HCT116 (cell line): ENCODE results near the gene TMC1. TPM values are rescaled to one million over a fixed set of nuclear protein-coding genes. Genes with fewer than 3 reads are reported as not detected.

ENCODE experiments used
- ATAC-seq: fragments of 200-7000 bp; cut with Tn5 transposase; 2 replicates; pipeline ENCODE4 v1.9.1; 2020; ENCODE audit warnings: mild to moderate bottlenecking, moderate library complexity
- BruUV-seq: library from RNA; stranded (reverse); fragments of 400-500 nt; replicated peaks from 2 replicates; lab custom pipeline; 2021; lab: Mats Ljungman, UMichigan
- CTCF ChIA-PET: fragments of 300-600 bp; sonication (Branson Sonifier 250); formaldehyde crosslinking; loops from one replicate; lab custom pipeline; 2021; ENCODE audit warnings: antibody characterized with exemption; lab: Charles Lee
- POLR2A ChIA-PET: fragments of 300-600, 350-600 bp; sonication (Branson Sonifier 250); formaldehyde crosslinking; loops from one replicate; lab custom pipeline; 2021; ENCODE audit warnings: antibody characterized with exemption; lab: Charles Lee
- RAD21 ChIA-PET, 2 experiments: fragments of 300-600 bp; sonication (Branson Sonifier 250); formaldehyde crosslinking; loops; one replicate each; lab custom pipeline; 2023; ENCODE audit warnings: low total read pairs in 2 of 2; ENCODE audit not compliant: uncharacterized antibody in 2 of 2, unreplicated experiment in 2 of 2, low non-redundant PET in 1 of 2; lab: Charles Lee
- DNase-seq: peaks from one replicate; pipeline ENCODE4 v3.0.0-alpha.2; 2010; ENCODE audit warnings: low read depth, low spot score
- H2AFZ ChIP-seq: fragments of 200-600 bp; shearing (Covaris generic), sonication (generic); 2 replicates; pipeline ENCODE4 v1.6.1; 2017; ENCODE audit warnings: low read depth, mixed run types, mixed read lengths, antibody characterized with exemption, low read length; ENCODE audit not compliant: poor library complexity, severe bottlenecking
- H3K27ac ChIP-seq: 2 replicates; pipeline ENCODE4 v1.5.1; 2012; ENCODE audit warnings: low read depth, low read length
- H3K27me3 ChIP-seq: fragments of 200-600 bp; sonication (generic); 2 replicates; pipeline ENCODE4 v1.6.1; 2016; ENCODE audit warnings: mixed run types, low read length, mixed read lengths; ENCODE audit not compliant: insufficient read depth
- H3K36me3 ChIP-seq, 2 experiments: fragments of 200-500 bp in 1 of 2; fragments of 200-600 bp in 1 of 2; sonication (Bioruptor generic) in 1 of 2; sonication (generic) in 1 of 2; 2 replicates each; pipeline versions ENCODE4 v1.5.1 to v1.6.1; 2014 to 2016; ENCODE audit warnings: low read length in 2 of 2, inconsistent platforms in 1 of 2, mixed read lengths in 1 of 2, mixed run types in 1 of 2; ENCODE audit not compliant: insufficient read depth in 2 of 2, control insufficient read depth in 1 of 2
- H3K4me1 ChIP-seq, 2 experiments: fragments of 200-600 bp in 1 of 2; sonication (generic) in 1 of 2; 2 replicates each; pipeline versions ENCODE4 v1.5.1 to v1.6.1; 2012 to 2017; ENCODE audit warnings: low read length in 2 of 2, inconsistent platforms in 1 of 2, mild to moderate bottlenecking in 1 of 2, mixed read lengths in 1 of 2, mixed run types in 1 of 2, moderate library complexity in 1 of 2; ENCODE audit not compliant: insufficient read depth in 2 of 2, control insufficient read depth in 1 of 2
- H3K4me2 ChIP-seq: fragments of 200-600 bp; sonication (generic); 2 replicates; pipeline ENCODE4 v1.6.1; 2017; ENCODE audit warnings: mixed run types, low read length, mixed read lengths
- H3K4me3 ChIP-seq, 2 experiments: fragments of 200-600 bp in 1 of 2; sonication (generic) in 1 of 2; replicated peaks in 1 of 2; 2 replicates each; pipeline ENCODE4 v1.5.1; 2011 to 2016; ENCODE audit warnings: low read length in 2 of 2, control low read depth in 1 of 2, low read depth in 1 of 2, mild to moderate bottlenecking in 1 of 2, mixed read lengths in 1 of 2, mixed run types in 1 of 2
- H3K79me2 ChIP-seq: fragments of 200-600 bp; sonication (generic); 2 replicates; pipeline ENCODE4 v1.6.1; 2017; ENCODE audit warnings: mild to moderate bottlenecking, mixed run types, low read length, moderate library complexity, mixed read lengths; ENCODE audit not compliant: insufficient read depth
- H3K9ac ChIP-seq: fragments of 200-600 bp; sonication (generic); 2 replicates; pipeline ENCODE4 v1.6.1; 2016; ENCODE audit warnings: low read length, mixed read lengths
- H3K9me2 ChIP-seq: fragments of 200-600 bp; sonication (generic), shearing (Covaris generic); 2 replicates; pipeline ENCODE4 v1.6.1; 2017; ENCODE audit warnings: mixed run types, mild to moderate bottlenecking, moderate library complexity; ENCODE audit not compliant: insufficient read depth
- H3K9me3 ChIP-seq, 2 experiments: fragments of 200-500 bp in 1 of 2; fragments of 200-600 bp in 1 of 2; sonication (Bioruptor generic) in 1 of 2; sonication (generic) in 1 of 2; 2 replicates each; pipeline ENCODE4 v1.6.1; 2014 to 2017; ENCODE audit warnings: low read length in 2 of 2, mixed read lengths in 2 of 2, inconsistent platforms in 1 of 2, low read depth in 1 of 2, mild to moderate bottlenecking in 1 of 2, mixed run types in 1 of 2, moderate library complexity in 1 of 2; ENCODE audit not compliant: control insufficient read depth in 1 of 2, insufficient read depth in 1 of 2
- H4K20me1 ChIP-seq: fragments of 200-600 bp; sonication (generic), shearing (Covaris generic); 2 replicates; pipeline ENCODE4 v1.6.1; 2017; ENCODE audit warnings: mixed run types, mild to moderate bottlenecking, moderate library complexity; ENCODE audit not compliant: insufficient read depth
- CBX3 ChIP-seq: IDR thresholded peaks from 2 replicates; pipeline ENCODE4 v1.6.1; 2012; ENCODE audit warnings: low read depth
- CEBPB ChIP-seq: IDR thresholded peaks from 2 replicates; pipeline ENCODE4 v1.6.1; 2012; ENCODE audit warnings: low read depth
- EGR1 ChIP-seq: IDR thresholded peaks from 2 replicates; pipeline ENCODE4 v1.6.1; 2012; ENCODE audit warnings: low read depth
- EZH2 ChIP-seq: fragments of 200-600 bp; sonication (generic); IDR thresholded peaks from 2 replicates; pipeline ENCODE4 v1.6.1; 2017; ENCODE audit warnings: antibody characterized with exemption, mixed run types
- EZH2phosphoT487 ChIP-seq: fragments of 200-600 bp; IDR thresholded peaks from 2 replicates; pipeline ENCODE4 v1.6.1; 2018; ENCODE audit warnings: antibody characterized with exemption, borderline replicate concordance
- JUND ChIP-seq: IDR thresholded peaks from 2 replicates; pipeline ENCODE4 v1.6.1; 2012
- POLR2A ChIP-seq: IDR thresholded peaks from 2 replicates; pipeline ENCODE4 v1.7.0; 2011; ENCODE audit warnings: borderline replicate concordance; ENCODE audit not compliant: insufficient read depth, insufficient read length; ENCODE audit errors: extremely low read depth
- POLR2AphosphoS5 ChIP-seq: IDR thresholded peaks from 2 replicates; pipeline ENCODE4 v1.6.1; 2011; ENCODE audit warnings: mild to moderate bottlenecking, low read depth, low read length, moderate library complexity
- RAD21 ChIP-seq: IDR thresholded peaks from 2 replicates; pipeline ENCODE4 v1.6.1; 2012; ENCODE audit warnings: low read depth, mild to moderate bottlenecking
- SP1 ChIP-seq: IDR thresholded peaks from 2 replicates; pipeline ENCODE4 v1.6.1; 2012; ENCODE audit warnings: low read depth
- SRF ChIP-seq: IDR thresholded peaks from 2 replicates; pipeline ENCODE4 v1.6.1; 2012; ENCODE audit warnings: low read depth
- TCF7L2 ChIP-seq: IDR thresholded peaks from 2 replicates; pipeline ENCODE4 v1.7.0; 2011; ENCODE audit warnings: borderline replicate concordance, inconsistent platforms; ENCODE audit not compliant: insufficient read depth, insufficient read length; ENCODE audit errors: extremely low read depth
- ZFX ChIP-seq: fragments of 450-650 bp; IDR thresholded peaks from 2 replicates; pipeline ENCODE4 v1.6.1; 2017
- ZNF274 ChIP-seq: fragments of 200-500 bp; sonication (Bioruptor generic); IDR thresholded peaks from 2 replicates; pipeline ENCODE4 v1.6.1; 2014; ENCODE audit warnings: mild to moderate bottlenecking, low read depth, low read length, inconsistent platforms
- intact Hi-C: fragments of 100-400 bp; cut with micrococcal nuclease; formaldehyde crosslinking; loops from 2 replicates; pipeline ENCODE4 v1.10.0; 2022
- total RNA-seq: library from RNA; stranded (reverse); gene quantifications from one replicate; pipeline ENCODE4 v1.2.1, GENCODE V29; 2021; ENCODE audit not compliant: unreplicated experiment
- TF ChIP-seq, protein P1 (sequence below), 3 experiments: fragments of 200-600 bp in 1 of 3; sonication (generic) in 1 of 3; IDR thresholded peaks in 2 of 3; conservative IDR thresholded peaks in 1 of 3; 2 replicates each; pipeline ENCODE4 v1.5.1; 2012 to 2017; ENCODE audit warnings: low read depth in 2 of 3, low read length in 2 of 3, antibody characterized with exemption in 1 of 3, borderline replicate concordance in 1 of 3, control low read depth in 1 of 3, mild to moderate bottlenecking in 1 of 3, mixed read lengths in 1 of 3, mixed run types in 1 of 3, moderate library complexity in 1 of 3; ENCODE audit not compliant: insufficient read depth in 1 of 3
- TF ChIP-seq, protein P2 (sequence below): IDR thresholded peaks from 2 replicates; pipeline ENCODE4 v1.6.1; 2012
- TF ChIP-seq, protein P3 (sequence below): IDR thresholded peaks from 2 replicates; pipeline ENCODE4 v1.6.1; 2012
- TF ChIP-seq, protein P4 (sequence below): IDR thresholded peaks from 2 replicates; pipeline ENCODE4 v1.6.1; 2011; ENCODE audit warnings: mild to moderate bottlenecking, low read length, moderate library complexity; ENCODE audit not compliant: insufficient replicate concordance; ENCODE audit errors: extremely low read depth

TMC1 gene
- total RNA-seq, 1 experiment from 2014 or later: 0.57 TPM

DNA sequence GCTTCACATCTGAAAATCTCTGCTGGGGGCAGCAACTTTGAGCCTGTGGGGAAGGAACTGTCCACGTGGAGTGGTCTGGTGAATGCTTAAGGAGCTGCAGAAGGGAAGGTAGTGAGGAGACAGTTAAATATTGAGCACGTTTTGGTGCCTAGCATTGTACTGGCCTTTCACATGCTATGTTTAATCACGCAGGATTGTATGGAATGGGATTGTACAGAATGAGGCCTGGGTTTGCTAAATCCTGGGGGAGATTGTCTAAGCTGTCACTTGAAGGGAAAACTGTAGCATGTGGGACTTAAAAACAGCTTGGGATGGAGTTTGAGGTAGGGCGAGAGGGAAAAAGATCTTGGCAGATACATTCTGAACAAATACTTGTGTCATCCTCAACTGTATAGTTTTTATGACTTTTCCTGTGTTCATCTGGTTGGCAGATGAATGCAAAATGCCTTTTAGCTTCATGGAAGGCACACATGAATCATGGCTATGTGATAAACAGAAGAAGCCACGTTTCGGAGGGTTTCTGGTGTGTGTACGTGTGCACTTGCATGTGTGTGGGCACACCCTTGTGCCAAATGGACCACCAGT, 106.6 kb downstream of the TMC1 start:
- no peak for TF ChIP-seq ZNF274
- no peak for TF ChIP-seq EZH2phosphoT487
- no peak for TF ChIP-seq TCF7L2
- TF ChIP-seq CBX3: no peak
- no peak for TF ChIP-seq EZH2
- TF ChIP-seq CEBPB: no peak
- TF ChIP-seq POLR2A: no peak
- TF ChIP-seq, protein P1, sequence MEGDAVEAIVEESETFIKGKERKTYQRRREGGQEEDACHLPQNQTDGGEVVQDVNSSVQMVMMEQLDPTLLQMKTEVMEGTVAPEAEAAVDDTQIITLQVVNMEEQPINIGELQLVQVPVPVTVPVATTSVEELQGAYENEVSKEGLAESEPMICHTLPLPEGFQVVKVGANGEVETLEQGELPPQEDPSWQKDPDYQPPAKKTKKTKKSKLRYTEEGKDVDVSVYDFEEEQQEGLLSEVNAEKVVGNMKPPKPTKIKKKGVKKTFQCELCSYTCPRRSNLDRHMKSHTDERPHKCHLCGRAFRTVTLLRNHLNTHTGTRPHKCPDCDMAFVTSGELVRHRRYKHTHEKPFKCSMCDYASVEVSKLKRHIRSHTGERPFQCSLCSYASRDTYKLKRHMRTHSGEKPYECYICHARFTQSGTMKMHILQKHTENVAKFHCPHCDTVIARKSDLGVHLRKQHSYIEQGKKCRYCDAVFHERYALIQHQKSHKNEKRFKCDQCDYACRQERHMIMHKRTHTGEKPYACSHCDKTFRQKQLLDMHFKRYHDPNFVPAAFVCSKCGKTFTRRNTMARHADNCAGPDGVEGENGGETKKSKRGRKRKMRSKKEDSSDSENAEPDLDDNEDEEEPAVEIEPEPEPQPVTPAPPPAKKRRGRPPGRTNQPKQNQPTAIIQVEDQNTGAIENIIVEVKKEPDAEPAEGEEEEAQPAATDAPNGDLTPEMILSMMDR (IDR thresholded peaks at IDR 0.05 in 2 of 3, conservative IDR thresholded peaks at IDR 0.05 in 1 of 3; ENCODE audit: borderline replicate concordance in 1 of 3, insufficient read depth in 1 of 3, low read depth in 2 of 3, low read length in 2 of 3): no peak
- TF ChIP-seq ZFX: no peak
- TF ChIP-seq SRF: no peak
- TF ChIP-seq JUND: no peak
- TF ChIP-seq, protein P2, sequence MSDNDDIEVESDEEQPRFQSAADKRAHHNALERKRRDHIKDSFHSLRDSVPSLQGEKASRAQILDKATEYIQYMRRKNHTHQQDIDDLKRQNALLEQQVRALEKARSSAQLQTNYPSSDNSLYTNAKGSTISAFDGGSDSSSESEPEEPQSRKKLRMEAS: no peak
- no peak for TF ChIP-seq SP1
- no peak for TF ChIP-seq EGR1
- TF ChIP-seq POLR2AphosphoS5: no peak
- no peak for TF ChIP-seq RAD21
- TF ChIP-seq, protein P3, sequence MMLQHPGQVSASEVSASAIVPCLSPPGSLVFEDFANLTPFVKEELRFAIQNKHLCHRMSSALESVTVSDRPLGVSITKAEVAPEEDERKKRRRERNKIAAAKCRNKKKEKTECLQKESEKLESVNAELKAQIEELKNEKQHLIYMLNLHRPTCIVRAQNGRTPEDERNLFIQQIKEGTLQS: no peak
- TF ChIP-seq, protein P4, sequence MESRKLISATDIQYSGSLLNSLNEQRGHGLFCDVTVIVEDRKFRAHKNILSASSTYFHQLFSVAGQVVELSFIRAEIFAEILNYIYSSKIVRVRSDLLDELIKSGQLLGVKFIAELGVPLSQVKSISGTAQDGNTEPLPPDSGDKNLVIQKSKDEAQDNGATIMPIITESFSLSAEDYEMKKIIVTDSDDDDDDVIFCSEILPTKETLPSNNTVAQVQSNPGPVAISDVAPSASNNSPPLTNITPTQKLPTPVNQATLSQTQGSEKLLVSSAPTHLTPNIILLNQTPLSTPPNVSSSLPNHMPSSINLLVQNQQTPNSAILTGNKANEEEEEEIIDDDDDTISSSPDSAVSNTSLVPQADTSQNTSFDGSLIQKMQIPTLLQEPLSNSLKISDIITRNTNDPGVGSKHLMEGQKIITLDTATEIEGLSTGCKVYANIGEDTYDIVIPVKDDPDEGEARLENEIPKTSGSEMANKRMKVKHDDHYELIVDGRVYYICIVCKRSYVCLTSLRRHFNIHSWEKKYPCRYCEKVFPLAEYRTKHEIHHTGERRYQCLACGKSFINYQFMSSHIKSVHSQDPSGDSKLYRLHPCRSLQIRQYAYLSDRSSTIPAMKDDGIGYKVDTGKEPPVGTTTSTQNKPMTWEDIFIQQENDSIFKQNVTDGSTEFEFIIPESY: no peak
- intact Hi-C loops: no loop called here
- Histone ChIP-seq H3K4me2 (no peak overlapping the region), H3K4me3 (no peak overlapping the region), H3K36me3 (no peaks in the 10 kb centered on the region), H3K27ac (no peak overlapping the region), H3K9me2 (no peaks in the 10 kb centered on the region), H3K9ac (no peak overlapping the region), H4K20me1 (no peaks in the 10 kb centered on the region), H3K27me3 (no peaks in the 10 kb centered on the region), H3K79me2 (no peaks in the 10 kb centered on the region), H3K4me1 (no peaks in the 10 kb centered on the region), H2AFZ (no peak overlapping the region), H3K9me3 (peaks cover 0 to 3% of the 10 kb centered on the region in 2 experiments; a peak in 1 of 4 replicates)
- RAD21 ChIA-PET: no interaction called here
- POLR2A ChIA-PET: no interaction called here
- CTCF ChIA-PET: no interaction called here
- DNase-seq (no peak), ATAC-seq (no peak)
- BruUV-seq: no TSS peak
